Mesothelial cell of epicardium (in vitro differentiated cells): Measurements from ENCODE around the gene P3H2. TPM values are rescaled to one million over a fixed set of nuclear protein-coding genes. Genes with fewer than 3 reads are reported as not detected.

Experiments
- DNase-seq, 2 experiments: peaks; one replicate each; pipeline ENCODE4 v3.0.0; 2021; ENCODE audit warnings: low spot score in 2 of 2; ENCODE audit not compliant: unreplicated experiment in 2 of 2
- H3K27ac Mint-ChIP-seq: 2 replicates; pipeline ENCODE4 v1.8.0; 2021; ENCODE audit warnings: mixed read lengths
- H3K27me3 Mint-ChIP-seq: 2 replicates; pipeline ENCODE4 v1.8.0; 2021; ENCODE audit warnings: low read depth, mixed read lengths
- H3K36me3 Mint-ChIP-seq: 2 replicates; pipeline ENCODE4 v1.8.0; 2021; ENCODE audit warnings: mixed read lengths
- H3K4me1 Mint-ChIP-seq: 2 replicates; pipeline ENCODE4 v1.8.0; 2021; ENCODE audit warnings: mixed read lengths
- H3K4me3 Mint-ChIP-seq: 2 replicates; pipeline ENCODE4 v1.8.0; 2021; ENCODE audit warnings: mild to moderate bottlenecking, moderate library complexity, mixed read lengths
- H3K9me3 Mint-ChIP-seq: 2 replicates; pipeline ENCODE4 v1.8.0; 2021; ENCODE audit warnings: mixed read lengths
- CTCF ChIP-seq: fragments of 200-600 bp; sonication (generic); IDR thresholded peaks from one replicate; pipeline ENCODE4 v1.5.0; 2021; ENCODE audit warnings: antibody characterized with exemption; ENCODE audit not compliant: unreplicated experiment
- total RNA-seq: library from RNA; stranded (reverse); gene quantifications from 3 replicates; pipeline ENCODE4 v1.2.1, GENCODE V29; 2021

P3H2 gene
- total RNA-seq, 1 donor from 2014 or later: 14.8 TPM

- Mint-ChIP-seq H3K4me3 (no peak overlapping the region), H3K9me3 (no peaks in the 10 kb centered on the region), H3K27me3 (no peaks in the 10 kb centered on the region), H3K4me1 (peaks cover 5% of the 10 kb centered on the region), H3K36me3 (peaks cover 11% of the 10 kb centered on the region), H3K27ac (no peak overlapping the region)
- no peak for TF ChIP-seq CTCF
- DNase-seq: no peak
Observed at GRCh38 chr3:189982321-189982945, 138.3 kb downstream of the P3H2 start.

- Mint-ChIP-seq H3K36me3 (peaks cover 12% of the 10 kb centered on the region), H3K27ac (no peak overlapping the region), H3K9me3 (no peaks in the 10 kb centered on the region), H3K4me3 (no peak overlapping the region), H3K27me3 (no peaks in the 10 kb centered on the region), H3K4me1 (peaks cover 2% of the 10 kb centered on the region)
- no peak for TF ChIP-seq CTCF
- DNase-seq: no peak
Observed at GRCh38 chr3:189981668-189982067, 139.0 kb downstream of the P3H2 start.

GRCh38 chr3:189978753-189979152 lies 141.9 kb downstream of the P3H2 start:
- no peaks in the 10 kb centered on the region for H3K27me3 Mint-ChIP-seq
- no peak overlapping the region for H3K27ac Mint-ChIP-seq
- no peak overlapping the region for H3K4me3 Mint-ChIP-seq
- no peak for DNase-seq
- H3K9me3 Mint-ChIP-seq: peaks cover 4% of the 10 kb centered on the region
- H3K36me3 Mint-ChIP-seq: peaks cover 20% of the 10 kb centered on the region
- peaks cover 5% of the 10 kb centered on the region for H3K4me1 Mint-ChIP-seq
- no peak for TF ChIP-seq CTCF

GRCh38 chr3:189977174-189977573 lies 143.5 kb downstream of the P3H2 start:
- no peak overlapping the region for H3K4me3 Mint-ChIP-seq
- no peaks in the 10 kb centered on the region for H3K27me3 Mint-ChIP-seq
- peaks cover 5% of the 10 kb centered on the region for H3K4me1 Mint-ChIP-seq
- no peak for TF ChIP-seq CTCF
- DNase-seq: no peak
- H3K27ac Mint-ChIP-seq: no peak overlapping the region
- H3K36me3 Mint-ChIP-seq: peaks cover 24% of the 10 kb centered on the region
- peaks cover 4% of the 10 kb centered on the region for H3K9me3 Mint-ChIP-seq

- H3K4me3 Mint-ChIP-seq: no peak overlapping the region
- no peaks in the 10 kb centered on the region for H3K27me3 Mint-ChIP-seq
- H3K9me3 Mint-ChIP-seq: peaks cover 4% of the 10 kb centered on the region
- H3K4me1 Mint-ChIP-seq: peaks cover 3% of the 10 kb centered on the region
- H3K36me3 Mint-ChIP-seq: peaks cover 27% of the 10 kb centered on the region
- H3K27ac Mint-ChIP-seq: no peak overlapping the region
- no peak for DNase-seq
- TF ChIP-seq CTCF: no peak
Observed at GRCh38 chr3:189975391-189975990, 145.2 kb downstream of the P3H2 start.
